WTC11 (cell line): ENCODE measurements around the gene SEMA3D.

Experiments used
- ATF1 ChIP-seq: sonication (generic); formaldehyde crosslinking; IDR thresholded peaks from 2 replicates; pipeline ENCODE4 v1.8.1; 2023; ENCODE audit warnings: mild to moderate bottlenecking, moderate library complexity, missing genetic modification reagents
- ETV6 ChIP-seq: sonication (generic); formaldehyde crosslinking; IDR thresholded peaks from 2 replicates; pipeline ENCODE4 v1.8.1; 2022; ENCODE audit warnings: mild to moderate bottlenecking, missing genetic modification reagents
- IRF2 ChIP-seq: sonication (generic); formaldehyde crosslinking; IDR thresholded peaks from 2 replicates; pipeline ENCODE4 v1.8.0; 2022; ENCODE audit warnings: low read depth, missing genetic modification reagents, borderline replicate concordance
- NFATC4 ChIP-seq: fragments of 250-450 bp; sonication (Bioruptor Pico); IDR thresholded peaks from 2 replicates; pipeline ENCODE4 v1.9.0; 2021; ENCODE audit warnings: mild to moderate bottlenecking
- SMAD4 ChIP-seq: sonication (generic); formaldehyde crosslinking; IDR thresholded peaks from 2 replicates; pipeline ENCODE4 v1.8.0; 2022; ENCODE audit warnings: mild to moderate bottlenecking, missing genetic modification reagents
- ZNF232 ChIP-seq: sonication (generic); formaldehyde crosslinking; IDR thresholded peaks from 2 replicates; pipeline ENCODE4 v1.8.0; 2022; ENCODE audit warnings: mild to moderate bottlenecking, missing genetic modification reagents
- ZNF317 ChIP-seq: sonication (generic); formaldehyde crosslinking; IDR thresholded peaks from 2 replicates; pipeline ENCODE4 v1.8.1; 2023; ENCODE audit warnings: low read depth, mild to moderate bottlenecking, moderate library complexity, missing genetic modification reagents, borderline replicate concordance
- ZNF416 ChIP-seq: fragments of 250-450 bp; sonication (Bioruptor Pico); IDR thresholded peaks from 2 replicates; pipeline ENCODE4 v1.9.0; 2021; ENCODE audit warnings: mild to moderate bottlenecking, inconsistent platforms
- TF ChIP-seq, protein P1 (sequence below): sonication (generic); formaldehyde crosslinking; conservative IDR thresholded peaks from 2 replicates; pipeline ENCODE4 v1.8.1; 2023; ENCODE audit warnings: mild to moderate bottlenecking, low read depth, missing genetic modification reagents, moderate library complexity
- TF ChIP-seq, protein P2 (sequence below): fragments of 200-600 bp; IDR thresholded peaks from 2 replicates; pipeline ENCODE4 v1.8.0; 2022; ENCODE audit warnings: antibody characterized with exemption

DNA sequence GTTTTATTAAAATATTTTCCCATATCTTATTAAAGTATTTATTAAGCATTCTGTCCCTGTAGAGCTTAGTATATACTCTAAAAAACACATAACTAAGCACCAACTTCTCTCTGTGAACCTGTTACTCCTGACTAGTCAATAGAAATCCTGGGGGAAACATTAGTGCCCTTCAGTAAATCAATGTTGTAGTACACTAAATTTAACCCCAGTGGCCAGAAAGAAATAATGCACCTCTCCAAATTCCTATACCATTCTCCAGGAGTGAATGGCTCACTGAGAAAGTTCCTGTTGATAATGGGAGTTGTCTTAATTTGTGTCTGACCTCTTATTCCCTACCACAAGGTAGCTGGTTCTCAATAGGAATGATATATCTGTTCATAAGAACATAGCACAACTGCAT lies 188.2 kb downstream of the SEMA3D start:
- TF ChIP-seq ZNF317 (CRISPR knock-in tag): no peak
- no peak for TF ChIP-seq ZNF232
- no peak for TF ChIP-seq ZNF416
- TF ChIP-seq ETV6 (CRISPR knock-in tag): no peak
- TF ChIP-seq, protein P1, sequence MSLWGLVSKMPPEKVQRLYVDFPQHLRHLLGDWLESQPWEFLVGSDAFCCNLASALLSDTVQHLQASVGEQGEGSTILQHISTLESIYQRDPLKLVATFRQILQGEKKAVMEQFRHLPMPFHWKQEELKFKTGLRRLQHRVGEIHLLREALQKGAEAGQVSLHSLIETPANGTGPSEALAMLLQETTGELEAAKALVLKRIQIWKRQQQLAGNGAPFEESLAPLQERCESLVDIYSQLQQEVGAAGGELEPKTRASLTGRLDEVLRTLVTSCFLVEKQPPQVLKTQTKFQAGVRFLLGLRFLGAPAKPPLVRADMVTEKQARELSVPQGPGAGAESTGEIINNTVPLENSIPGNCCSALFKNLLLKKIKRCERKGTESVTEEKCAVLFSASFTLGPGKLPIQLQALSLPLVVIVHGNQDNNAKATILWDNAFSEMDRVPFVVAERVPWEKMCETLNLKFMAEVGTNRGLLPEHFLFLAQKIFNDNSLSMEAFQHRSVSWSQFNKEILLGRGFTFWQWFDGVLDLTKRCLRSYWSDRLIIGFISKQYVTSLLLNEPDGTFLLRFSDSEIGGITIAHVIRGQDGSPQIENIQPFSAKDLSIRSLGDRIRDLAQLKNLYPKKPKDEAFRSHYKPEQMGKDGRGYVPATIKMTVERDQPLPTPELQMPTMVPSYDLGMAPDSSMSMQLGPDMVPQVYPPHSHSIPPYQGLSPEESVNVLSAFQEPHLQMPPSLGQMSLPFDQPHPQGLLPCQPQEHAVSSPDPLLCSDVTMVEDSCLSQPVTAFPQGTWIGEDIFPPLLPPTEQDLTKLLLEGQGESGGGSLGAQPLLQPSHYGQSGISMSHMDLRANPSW (CRISPR knock-in tag): no peak
- no peak for TF ChIP-seq SMAD4 (CRISPR knock-in tag)
- no peak for TF ChIP-seq IRF2 (CRISPR knock-in tag)
- TF ChIP-seq, protein P2, sequence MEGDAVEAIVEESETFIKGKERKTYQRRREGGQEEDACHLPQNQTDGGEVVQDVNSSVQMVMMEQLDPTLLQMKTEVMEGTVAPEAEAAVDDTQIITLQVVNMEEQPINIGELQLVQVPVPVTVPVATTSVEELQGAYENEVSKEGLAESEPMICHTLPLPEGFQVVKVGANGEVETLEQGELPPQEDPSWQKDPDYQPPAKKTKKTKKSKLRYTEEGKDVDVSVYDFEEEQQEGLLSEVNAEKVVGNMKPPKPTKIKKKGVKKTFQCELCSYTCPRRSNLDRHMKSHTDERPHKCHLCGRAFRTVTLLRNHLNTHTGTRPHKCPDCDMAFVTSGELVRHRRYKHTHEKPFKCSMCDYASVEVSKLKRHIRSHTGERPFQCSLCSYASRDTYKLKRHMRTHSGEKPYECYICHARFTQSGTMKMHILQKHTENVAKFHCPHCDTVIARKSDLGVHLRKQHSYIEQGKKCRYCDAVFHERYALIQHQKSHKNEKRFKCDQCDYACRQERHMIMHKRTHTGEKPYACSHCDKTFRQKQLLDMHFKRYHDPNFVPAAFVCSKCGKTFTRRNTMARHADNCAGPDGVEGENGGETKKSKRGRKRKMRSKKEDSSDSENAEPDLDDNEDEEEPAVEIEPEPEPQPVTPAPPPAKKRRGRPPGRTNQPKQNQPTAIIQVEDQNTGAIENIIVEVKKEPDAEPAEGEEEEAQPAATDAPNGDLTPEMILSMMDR: no peak
- no peak for TF ChIP-seq ATF1 (CRISPR knock-in tag)
- TF ChIP-seq NFATC4 (CRISPR knock-in tag): no peak
